ENCODE results near the gene GPBP1.

GPBP1 gene

GRCh38 chr5:57313716-57314115, 139.9 kb downstream of the GPBP1 start:
- in situ Hi-C loops (cut with MboI; ENCODE audit: low sequenced_read_pairs) = no loop called here
